HepG2 (cell line): ENCODE results near the gene SV2A. TPM values are rescaled to one million over a fixed set of nuclear protein-coding genes. Genes with fewer than 3 reads are reported as not detected.
A peak's percentile ranks its signal among the peaks of the same experiment; 100 is the strongest.

Source experiments
- CREM ChIP-seq, 2 experiments: sonication (generic) in 1 of 2; formaldehyde crosslinking in 1 of 2; IDR thresholded peaks; 2 replicates each; pipeline versions ENCODE4 v1.4.0 to v1.6.1; 2016 to 2020; ENCODE audit warnings: antibody characterized with exemption in 1 of 2, mild to moderate bottlenecking in 1 of 2, missing genetic modification reagents in 1 of 2
- DNMT1 ChIP-seq: sonication (generic); formaldehyde crosslinking; IDR thresholded peaks from 2 replicates; pipeline ENCODE4 v1.5.1; 2020; ENCODE audit warnings: mild to moderate bottlenecking, missing genetic modification reagents
- HMGXB3 ChIP-seq: sonication (generic); formaldehyde crosslinking; IDR thresholded peaks from 2 replicates; pipeline ENCODE4 v1.4.0; 2020; ENCODE audit warnings: missing genetic modification reagents, borderline replicate concordance
- HNF1A ChIP-seq, 2 experiments: sonication (generic) in 1 of 2; formaldehyde crosslinking in 1 of 2; IDR thresholded peaks; 2 replicates each; pipeline versions ENCODE4 v1.4.0 to v1.6.1; 2016 to 2020; ENCODE audit warnings: borderline replicate concordance in 1 of 2, low read depth in 1 of 2, mild to moderate bottlenecking in 1 of 2, missing genetic modification reagents in 1 of 2
- IRF1 ChIP-seq: sonication (generic); formaldehyde crosslinking; IDR thresholded peaks from 2 replicates; pipeline ENCODE4 v1.4.0; 2020; ENCODE audit warnings: low read depth, mild to moderate bottlenecking, missing genetic modification reagents
- MEIS2 ChIP-seq: sonication (generic); formaldehyde crosslinking; IDR thresholded peaks from 2 replicates; pipeline ENCODE4 v1.9.0; 2021; ENCODE audit warnings: mild to moderate bottlenecking, missing genetic modification reagents
- POLR2AphosphoS2 ChIP-seq: IDR thresholded peaks from 2 replicates; pipeline ENCODE4 v1.6.1; 2011; ENCODE audit warnings: low read depth, low read length, improper control_type of control experiment
- SETDB1 ChIP-seq: sonication (generic); formaldehyde crosslinking; IDR thresholded peaks from 2 replicates; pipeline ENCODE4 v1.5.1; 2020; ENCODE audit warnings: missing genetic modification reagents, mild to moderate bottlenecking, borderline replicate concordance
- TBP ChIP-seq: sonication (generic); formaldehyde crosslinking; IDR thresholded peaks from 2 replicates; pipeline ENCODE4 v1.5.0; 2020; ENCODE audit warnings: missing genetic modification reagents
- ZBTB25 ChIP-seq: IDR thresholded peaks from 2 replicates; pipeline ENCODE4 v1.6.1; 2018; ENCODE audit warnings: missing genetic modification reagents
- ZFP36L2 ChIP-seq: sonication (generic); formaldehyde crosslinking; IDR thresholded peaks from 2 replicates; pipeline ENCODE4 v1.4.0; 2020; ENCODE audit warnings: missing genetic modification reagents
- ZNF790 ChIP-seq: sonication (generic); formaldehyde crosslinking; IDR thresholded peaks from 2 replicates; pipeline ENCODE4 v1.8.0; 2022; ENCODE audit warnings: missing genetic modification reagents, mild to moderate bottlenecking, borderline replicate concordance
- polyA plus RNA-seq, 8 experiments: library from polyadenylated mRNA; depleted of rRNA in 3 of 8; stranded (reverse) in 7 of 8; unstranded in 1 of 8; fragments of >200 nt; fragmentation: Illumina TruSeq in 4 of 8; extraction: Trizol in 4 of 8; gene quantifications; 2 replicates each; pipeline versions ENCODE4 v1.2.1 to v1.2.3, GENCODE V29; 2011 to 2016; ENCODE audit warnings: low read depth in 4 of 8, missing spikeins in 1 of 8, mixed read lengths in 1 of 8; ENCODE audit not compliant: insufficient read depth in 1 of 8
- total RNA-seq, 5 experiments: library from RNA; depleted of rRNA; stranded (reverse); fragments of >200 nt; fragmentation: Illumina TruSeq; extraction: Trizol; gene quantifications; 2 replicates each; pipeline ENCODE4 v1.2.3, GENCODE V29; 2016; ENCODE audit warnings: low read depth in 1 of 5
- TF ChIP-seq, protein P1 (sequence below): sonication (generic); formaldehyde crosslinking; IDR thresholded peaks from 2 replicates; pipeline ENCODE4 v1.5.0; 2020; ENCODE audit warnings: mild to moderate bottlenecking, missing genetic modification reagents
- TF ChIP-seq, protein P2 (sequence below): sonication (generic); formaldehyde crosslinking; IDR thresholded peaks from 2 replicates; pipeline ENCODE4 v1.4.0; 2020; ENCODE audit warnings: mild to moderate bottlenecking, missing genetic modification reagents

SV2A gene
- total and polyA plus RNA-seq, 2 of the 13 experiments (the other 11 are each of a cell fraction or from before 2014, with no cell fraction given) = 0.84 to 1.9 TPM

DNA sequence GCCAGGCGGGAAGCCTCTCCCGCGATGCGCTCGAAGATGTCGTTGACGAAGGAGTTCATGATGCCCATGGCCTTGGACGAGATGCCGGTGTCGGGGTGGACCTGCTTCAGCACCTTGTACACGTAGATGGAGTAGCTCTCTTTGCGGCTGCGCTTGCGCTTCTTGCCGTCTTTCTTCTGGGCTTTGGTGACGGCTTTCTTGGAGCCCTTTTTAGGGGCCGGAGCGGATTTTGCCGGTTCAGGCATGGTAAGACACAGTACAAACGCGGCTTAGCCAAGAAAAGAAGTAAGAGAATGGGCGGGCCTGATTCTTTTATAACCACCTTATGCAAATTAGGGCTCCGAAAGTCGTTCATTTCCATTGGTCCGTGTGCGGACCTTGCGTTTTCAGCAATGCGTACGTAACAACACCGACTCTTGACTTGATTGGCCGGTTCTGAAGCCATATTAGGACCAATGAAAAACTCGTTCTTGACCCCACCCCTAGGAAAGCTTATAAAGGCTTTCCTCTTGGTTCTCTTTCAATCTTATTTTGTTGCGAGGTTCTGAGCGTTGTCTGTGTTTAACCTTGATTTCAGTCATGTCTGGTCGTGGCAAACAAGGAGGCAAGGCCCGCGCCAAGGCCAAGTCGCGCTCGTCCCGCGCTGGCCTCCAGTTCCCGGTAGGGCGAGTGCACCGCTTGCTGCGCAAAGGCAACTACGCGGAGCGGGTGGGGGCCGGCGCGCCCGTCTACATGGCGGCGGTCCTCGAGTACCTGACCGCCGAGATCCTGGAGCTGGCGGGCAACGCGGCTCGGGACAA lies 31.0 kb downstream of the SV2A start (continued):
- TF ChIP-seq, protein P1, sequence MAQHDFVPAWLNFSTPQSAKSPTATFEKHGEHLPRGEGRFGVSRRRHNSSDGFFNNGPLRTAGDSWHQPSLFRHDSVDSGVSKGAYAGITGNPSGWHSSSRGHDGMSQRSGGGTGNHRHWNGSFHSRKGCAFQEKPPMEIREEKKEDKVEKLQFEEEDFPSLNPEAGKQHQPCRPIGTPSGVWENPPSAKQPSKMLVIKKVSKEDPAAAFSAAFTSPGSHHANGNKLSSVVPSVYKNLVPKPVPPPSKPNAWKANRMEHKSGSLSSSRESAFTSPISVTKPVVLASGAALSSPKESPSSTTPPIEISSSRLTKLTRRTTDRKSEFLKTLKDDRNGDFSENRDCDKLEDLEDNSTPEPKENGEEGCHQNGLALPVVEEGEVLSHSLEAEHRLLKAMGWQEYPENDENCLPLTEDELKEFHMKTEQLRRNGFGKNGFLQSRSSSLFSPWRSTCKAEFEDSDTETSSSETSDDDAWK (CRISPR knock-in tag) = no peak
- TF ChIP-seq POLR2AphosphoS2 (peak; percentile 93; the same call in 1 of the 2 replicates), TBP (CRISPR knock-in tag) (no peak), ZNF790 (CRISPR knock-in tag) (0 out of 2 replicates have a peak, but pooled peaks have one; percentile 26), HNF1A (IDR thresholded peaks at IDR 0.05; ENCODE audit: low read depth) (no peak), HNF1A (CRISPR knock-in tag; IDR thresholded peaks at IDR 0.05; ENCODE audit: borderline replicate concordance) (peak; percentile 29; the same call in 1 of the 2 replicates), MEIS2 (CRISPR knock-in tag) (peak; percentile 36), ZBTB25 (no peak), SETDB1 (CRISPR knock-in tag) (no peak), IRF1 (CRISPR knock-in tag) (no peak), HMGXB3 (CRISPR knock-in tag) (peak; percentile 59; the same call in 1 of the 2 replicates), DNMT1 (0 out of 2 replicates have a peak, but pooled peaks have one; percentile 39), CREM (IDR thresholded peaks at IDR 0.05) (peak; percentile 81), CREM (CRISPR knock-in tag; IDR thresholded peaks at IDR 0.05) (no peak), ZFP36L2 (CRISPR knock-in tag) (no peak)
- TF ChIP-seq, protein P2, sequence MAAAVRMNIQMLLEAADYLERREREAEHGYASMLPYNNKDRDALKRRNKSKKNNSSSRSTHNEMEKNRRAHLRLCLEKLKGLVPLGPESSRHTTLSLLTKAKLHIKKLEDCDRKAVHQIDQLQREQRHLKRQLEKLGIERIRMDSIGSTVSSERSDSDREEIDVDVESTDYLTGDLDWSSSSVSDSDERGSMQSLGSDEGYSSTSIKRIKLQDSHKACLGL (CRISPR knock-in tag) = peak; percentile 43; the same call in 1 of the 2 replicates
